Neural cell (in vitro differentiated cells): ENCODE data around the gene BCL3. TPM values are rescaled to one million over a fixed set of nuclear protein-coding genes. Genes with fewer than 3 reads are reported as not detected.

Source experiments
- H2AFZ ChIP-seq: fragments of 200-600, 300-800 bp; sonication (generic), shearing (Covaris generic); 2 replicates; pipeline ENCODE4 v1.6.0; 2014; ENCODE audit warnings: low read depth, mild to moderate bottlenecking, antibody characterized with exemption, low read length, moderate library complexity
- H3F3A ChIP-seq: fragments of 200-600 bp; shearing (Covaris generic); 2 replicates; pipeline ENCODE4 v1.6.1; 2016; ENCODE audit warnings: mild to moderate bottlenecking, moderate library complexity, mixed read lengths, antibody characterized with exemption, low read length; ENCODE audit not compliant: insufficient read depth, poor library complexity, severe bottlenecking
- H3K27ac ChIP-seq: fragments of 200-600, 300-800 bp; sonication (generic), shearing (Covaris generic); 2 replicates; pipeline ENCODE4 v1.5.1; 2014; ENCODE audit warnings: mild to moderate bottlenecking, low read length, moderate library complexity
- H3K27me3 ChIP-seq: fragments of 300-800, 200-600 bp; sonication (generic), shearing (Covaris generic); 2 replicates; pipeline ENCODE4 v1.6.0; 2014; ENCODE audit warnings: mild to moderate bottlenecking, low read depth, low read length, moderate library complexity; ENCODE audit not compliant: insufficient read depth
- H3K36me3 ChIP-seq: fragments of 300-800, 200-600 bp; sonication (generic), shearing (Covaris generic); 2 replicates; pipeline ENCODE4 v1.5.1; 2014; ENCODE audit warnings: mild to moderate bottlenecking, antibody characterized with exemption, low read length, moderate library complexity; ENCODE audit not compliant: insufficient read depth
- H3K4me2 ChIP-seq: fragments of 300-800, 200-600 bp; sonication (generic), shearing (Covaris generic); 2 replicates; pipeline ENCODE4 v1.6.0; 2014; ENCODE audit warnings: mild to moderate bottlenecking, low read length
- H3K4me3 ChIP-seq: fragments of 300-800, 200-600 bp; sonication (generic), shearing (Covaris generic); 2 replicates; pipeline ENCODE4 v1.5.1; 2014; ENCODE audit warnings: mild to moderate bottlenecking, low read length, moderate library complexity
- H3K79me2 ChIP-seq: fragments of 200-600 bp; shearing (Covaris generic); replicated peaks from 2 replicates; pipeline ENCODE4 v1.6.0; 2014; ENCODE audit warnings: mild to moderate bottlenecking, low read length, moderate library complexity; ENCODE audit not compliant: insufficient read depth
- H3K9ac ChIP-seq: fragments of 300-800, 200-600 bp; sonication (generic), shearing (Covaris generic); 2 replicates; pipeline ENCODE4 v1.6.1; 2016; ENCODE audit warnings: mild to moderate bottlenecking, low read length, mixed read lengths
- H3K9me2 ChIP-seq: fragments of 200-600 bp; shearing (Covaris generic); 2 replicates; pipeline ENCODE4 v1.6.1; 2016; ENCODE audit warnings: mild to moderate bottlenecking, low read length, mixed read lengths; ENCODE audit not compliant: insufficient read depth
- H3K9me3 ChIP-seq: fragments of 200-600, 300-800 bp; sonication (generic), shearing (Covaris generic); 2 replicates; pipeline ENCODE4 v1.6.1; 2016; ENCODE audit warnings: mild to moderate bottlenecking, mixed run types, low read length, moderate library complexity, mixed read lengths
- H4K20me1 ChIP-seq: fragments of 200-600 bp; shearing (Covaris generic); 2 replicates; pipeline ENCODE4 v1.6.1; 2016; ENCODE audit warnings: mild to moderate bottlenecking, mixed run types; ENCODE audit not compliant: insufficient read depth
- EP300 ChIP-seq: fragments of 450-650 bp; conservative IDR thresholded peaks from 2 replicates; pipeline ENCODE4 v1.6.1; 2014; ENCODE audit warnings: antibody characterized with exemption, mild to moderate bottlenecking, moderate library complexity; ENCODE audit not compliant: poor library complexity, severe bottlenecking
- EZH2 ChIP-seq: fragments of 200-600, 300-800 bp; shearing (Covaris generic), sonication (generic); IDR thresholded peaks from 2 replicates; pipeline ENCODE4 v1.6.1; 2014; ENCODE audit warnings: antibody characterized with exemption, low read length, borderline replicate concordance, mild to moderate bottlenecking; ENCODE audit not compliant: insufficient read depth, poor library complexity, severe bottlenecking
- MXI1 ChIP-seq: fragments of 450-650 bp; conservative IDR thresholded peaks from 2 replicates; pipeline ENCODE4 v1.6.1; 2014; ENCODE audit warnings: antibody characterized with exemption, mild to moderate bottlenecking; ENCODE audit not compliant: poor library complexity, severe bottlenecking
- POLR2AphosphoS5 ChIP-seq: IDR thresholded peaks from 2 replicates; pipeline ENCODE4 v1.6.1; 2012
- RAD21 ChIP-seq: fragments of 450-650 bp; conservative IDR thresholded peaks from 2 replicates; pipeline ENCODE4 v1.6.1; 2014; ENCODE audit warnings: antibody characterized with exemption, mild to moderate bottlenecking, moderate library complexity
- SMC3 ChIP-seq: fragments of 450-650 bp; conservative IDR thresholded peaks from 2 replicates; pipeline ENCODE4 v1.6.1; 2014; ENCODE audit warnings: antibody characterized with exemption, mild to moderate bottlenecking, moderate library complexity; ENCODE audit not compliant: poor library complexity
- TAF1 ChIP-seq: IDR thresholded peaks from 2 replicates; pipeline ENCODE4 v1.6.1; 2012; ENCODE audit warnings: low read depth
- polyA plus RNA-seq: library from polyadenylated mRNA; depleted of rRNA; stranded (reverse); fragments of >200 nt; gene quantifications from 2 replicates; pipeline ENCODE4 v1.2.3, GENCODE V29; 2014
- TF ChIP-seq, protein P1 (sequence below): fragments of 450-650 bp; IDR thresholded peaks from 2 replicates; pipeline ENCODE4 v1.5.1; 2014; ENCODE audit warnings: antibody characterized with exemption, mild to moderate bottlenecking, moderate library complexity; ENCODE audit not compliant: poor library complexity, severe bottlenecking
- TF ChIP-seq, protein P2 (sequence below): IDR thresholded peaks from 2 replicates; pipeline ENCODE4 v1.6.1; 2012; ENCODE audit warnings: borderline replicate concordance

BCL3 gene
- polyA plus RNA-seq, 1 donor from 2014 or later = 0.48 TPM

DNA sequence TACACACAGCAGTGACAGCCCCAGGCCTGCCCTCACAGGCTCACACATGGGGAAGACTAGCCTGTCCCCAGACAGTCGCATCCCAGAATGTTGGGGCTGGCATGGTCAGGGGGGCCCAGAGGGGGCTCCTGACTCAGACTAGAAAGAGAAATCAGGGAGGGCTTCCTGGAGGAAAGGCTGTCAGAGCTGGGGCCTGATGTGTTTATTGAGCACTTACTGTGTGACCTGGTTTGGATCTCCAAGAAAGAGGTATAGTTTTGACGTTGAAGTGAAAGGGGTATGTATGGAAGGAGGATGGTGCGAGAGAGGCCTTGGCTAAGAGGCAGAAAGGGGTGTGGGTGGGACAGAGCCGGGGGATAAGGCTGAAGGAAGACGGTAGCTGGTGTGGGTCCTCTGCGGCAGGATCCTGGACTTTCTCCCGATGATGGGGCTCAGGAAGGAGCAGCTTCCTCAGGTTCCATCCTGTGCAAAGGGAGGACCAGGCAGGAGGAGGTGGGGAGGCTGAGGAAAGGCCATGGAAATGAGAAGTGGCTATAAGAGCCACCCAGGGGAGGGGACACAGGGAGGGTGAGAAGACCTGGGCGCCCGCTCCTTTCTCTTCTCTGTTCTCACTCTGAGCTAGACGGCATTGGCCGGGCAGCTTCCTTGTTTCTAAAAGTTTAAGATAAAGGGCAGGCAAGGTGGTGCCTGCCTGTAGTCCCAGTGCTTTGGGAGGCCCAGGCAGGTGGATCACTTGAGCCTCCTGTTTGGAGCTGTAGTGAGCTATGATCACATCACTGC lies 16.1 kb upstream of the BCL3 start:
- no peak overlapping the region for H3K27ac ChIP-seq
- H3K27me3 ChIP-seq = no peaks in the 10 kb centered on the region
- H3K4me2 ChIP-seq = no peak overlapping the region
- H3K9me2 ChIP-seq = no peaks in the 10 kb centered on the region
- no peaks in the 10 kb centered on the region for H3K79me2 ChIP-seq
- no peak overlapping the region for H2AFZ ChIP-seq
- no peak overlapping the region for H3K4me3 ChIP-seq
- no peaks in the 10 kb centered on the region for H4K20me1 ChIP-seq
- no peaks in the 10 kb centered on the region for H3F3A ChIP-seq
- no peaks in the 10 kb centered on the region for H3K36me3 ChIP-seq
- H3K9ac ChIP-seq = no peak overlapping the region
- no peaks in the 10 kb centered on the region for H3K9me3 ChIP-seq
- TF ChIP-seq SMC3 = no peak
- no peak for TF ChIP-seq EP300
- TF ChIP-seq, protein P1, sequence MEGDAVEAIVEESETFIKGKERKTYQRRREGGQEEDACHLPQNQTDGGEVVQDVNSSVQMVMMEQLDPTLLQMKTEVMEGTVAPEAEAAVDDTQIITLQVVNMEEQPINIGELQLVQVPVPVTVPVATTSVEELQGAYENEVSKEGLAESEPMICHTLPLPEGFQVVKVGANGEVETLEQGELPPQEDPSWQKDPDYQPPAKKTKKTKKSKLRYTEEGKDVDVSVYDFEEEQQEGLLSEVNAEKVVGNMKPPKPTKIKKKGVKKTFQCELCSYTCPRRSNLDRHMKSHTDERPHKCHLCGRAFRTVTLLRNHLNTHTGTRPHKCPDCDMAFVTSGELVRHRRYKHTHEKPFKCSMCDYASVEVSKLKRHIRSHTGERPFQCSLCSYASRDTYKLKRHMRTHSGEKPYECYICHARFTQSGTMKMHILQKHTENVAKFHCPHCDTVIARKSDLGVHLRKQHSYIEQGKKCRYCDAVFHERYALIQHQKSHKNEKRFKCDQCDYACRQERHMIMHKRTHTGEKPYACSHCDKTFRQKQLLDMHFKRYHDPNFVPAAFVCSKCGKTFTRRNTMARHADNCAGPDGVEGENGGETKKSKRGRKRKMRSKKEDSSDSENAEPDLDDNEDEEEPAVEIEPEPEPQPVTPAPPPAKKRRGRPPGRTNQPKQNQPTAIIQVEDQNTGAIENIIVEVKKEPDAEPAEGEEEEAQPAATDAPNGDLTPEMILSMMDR = no peak

DNA sequence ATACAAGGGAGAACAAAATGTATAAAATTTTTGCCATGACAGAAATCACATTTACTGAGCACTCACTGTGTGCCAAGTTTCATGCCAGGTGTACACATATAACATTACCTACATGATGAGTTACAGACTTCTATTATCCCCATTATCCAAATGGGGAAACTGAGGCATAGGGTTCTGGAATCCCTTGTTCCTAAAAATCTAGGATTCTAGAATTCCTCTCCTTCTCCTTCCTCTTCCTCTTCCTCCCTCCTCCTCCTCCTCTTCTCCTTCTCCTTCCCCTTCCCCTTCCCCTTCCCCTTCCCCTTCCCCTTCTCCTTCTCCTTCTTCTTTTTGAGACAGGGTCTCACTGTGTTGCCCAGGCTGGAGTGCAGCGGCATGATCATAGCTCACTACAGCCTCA lies 14.2 kb upstream of the BCL3 start:
- H3K4me3 ChIP-seq = no peak overlapping the region
- H3K9me2 ChIP-seq = no peaks in the 10 kb centered on the region
- H3F3A ChIP-seq = no peaks in the 10 kb centered on the region
- H3K27me3 ChIP-seq = no peaks in the 10 kb centered on the region
- H3K9me3 ChIP-seq = no peaks in the 10 kb centered on the region
- no peak for TF ChIP-seq EP300
- no peak for TF ChIP-seq RAD21
- TF ChIP-seq, protein P1 = no peak
- TF ChIP-seq POLR2AphosphoS5 = no peak
- TF ChIP-seq EZH2 = no peak
- no peak for TF ChIP-seq MXI1
- no peak for TF ChIP-seq SMC3
- TF ChIP-seq, protein P2, sequence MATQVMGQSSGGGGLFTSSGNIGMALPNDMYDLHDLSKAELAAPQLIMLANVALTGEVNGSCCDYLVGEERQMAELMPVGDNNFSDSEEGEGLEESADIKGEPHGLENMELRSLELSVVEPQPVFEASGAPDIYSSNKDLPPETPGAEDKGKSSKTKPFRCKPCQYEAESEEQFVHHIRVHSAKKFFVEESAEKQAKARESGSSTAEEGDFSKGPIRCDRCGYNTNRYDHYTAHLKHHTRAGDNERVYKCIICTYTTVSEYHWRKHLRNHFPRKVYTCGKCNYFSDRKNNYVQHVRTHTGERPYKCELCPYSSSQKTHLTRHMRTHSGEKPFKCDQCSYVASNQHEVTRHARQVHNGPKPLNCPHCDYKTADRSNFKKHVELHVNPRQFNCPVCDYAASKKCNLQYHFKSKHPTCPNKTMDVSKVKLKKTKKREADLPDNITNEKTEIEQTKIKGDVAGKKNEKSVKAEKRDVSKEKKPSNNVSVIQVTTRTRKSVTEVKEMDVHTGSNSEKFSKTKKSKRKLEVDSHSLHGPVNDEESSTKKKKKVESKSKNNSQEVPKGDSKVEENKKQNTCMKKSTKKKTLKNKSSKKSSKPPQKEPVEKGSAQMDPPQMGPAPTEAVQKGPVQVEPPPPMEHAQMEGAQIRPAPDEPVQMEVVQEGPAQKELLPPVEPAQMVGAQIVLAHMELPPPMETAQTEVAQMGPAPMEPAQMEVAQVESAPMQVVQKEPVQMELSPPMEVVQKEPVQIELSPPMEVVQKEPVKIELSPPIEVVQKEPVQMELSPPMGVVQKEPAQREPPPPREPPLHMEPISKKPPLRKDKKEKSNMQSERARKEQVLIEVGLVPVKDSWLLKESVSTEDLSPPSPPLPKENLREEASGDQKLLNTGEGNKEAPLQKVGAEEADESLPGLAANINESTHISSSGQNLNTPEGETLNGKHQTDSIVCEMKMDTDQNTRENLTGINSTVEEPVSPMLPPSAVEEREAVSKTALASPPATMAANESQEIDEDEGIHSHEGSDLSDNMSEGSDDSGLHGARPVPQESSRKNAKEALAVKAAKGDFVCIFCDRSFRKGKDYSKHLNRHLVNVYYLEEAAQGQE = no peak
- TF ChIP-seq TAF1 = no peak
- no peak overlapping the region for H3K27ac ChIP-seq
- H2AFZ ChIP-seq = no peak overlapping the region
- H3K79me2 ChIP-seq = no peaks in the 10 kb centered on the region
- no peak overlapping the region for H3K4me2 ChIP-seq
- no peak overlapping the region for H3K9ac ChIP-seq
- H4K20me1 ChIP-seq = no peaks in the 10 kb centered on the region
- no peaks in the 10 kb centered on the region for H3K36me3 ChIP-seq
